C4-2B (cell line): Measurements from ENCODE around the gene SPRR2G.

Experiments used
- ZFX ChIP-seq: fragments of 450-650 bp; IDR thresholded peaks from 2 replicates; pipeline ENCODE4 v1.6.1; 2017
- TF ChIP-seq, protein P1 (sequence below): fragments of 450-650 bp; conservative IDR thresholded peaks from 2 replicates; pipeline ENCODE4 v1.5.1; 2017; ENCODE audit warnings: mild to moderate bottlenecking

DNA sequence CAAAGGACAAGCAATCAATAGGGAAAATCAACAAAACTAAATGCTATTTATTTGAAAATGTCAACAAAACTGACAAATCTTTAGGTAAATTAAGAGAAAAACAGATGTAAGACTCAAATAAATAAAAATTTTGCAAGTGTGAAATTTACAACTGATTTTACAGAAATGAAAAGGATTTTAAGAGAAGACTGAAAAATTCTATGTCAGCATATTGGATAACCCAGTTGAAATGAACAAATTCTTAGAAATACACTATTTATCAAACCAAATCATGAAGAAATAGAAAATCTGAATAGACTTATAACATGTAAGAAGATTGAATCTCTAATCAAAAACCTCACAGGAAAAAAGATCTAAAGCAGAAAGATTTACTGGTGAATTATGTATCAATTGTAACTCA, 29.7 kb downstream of the SPRR2G start:
- TF ChIP-seq, protein P1, sequence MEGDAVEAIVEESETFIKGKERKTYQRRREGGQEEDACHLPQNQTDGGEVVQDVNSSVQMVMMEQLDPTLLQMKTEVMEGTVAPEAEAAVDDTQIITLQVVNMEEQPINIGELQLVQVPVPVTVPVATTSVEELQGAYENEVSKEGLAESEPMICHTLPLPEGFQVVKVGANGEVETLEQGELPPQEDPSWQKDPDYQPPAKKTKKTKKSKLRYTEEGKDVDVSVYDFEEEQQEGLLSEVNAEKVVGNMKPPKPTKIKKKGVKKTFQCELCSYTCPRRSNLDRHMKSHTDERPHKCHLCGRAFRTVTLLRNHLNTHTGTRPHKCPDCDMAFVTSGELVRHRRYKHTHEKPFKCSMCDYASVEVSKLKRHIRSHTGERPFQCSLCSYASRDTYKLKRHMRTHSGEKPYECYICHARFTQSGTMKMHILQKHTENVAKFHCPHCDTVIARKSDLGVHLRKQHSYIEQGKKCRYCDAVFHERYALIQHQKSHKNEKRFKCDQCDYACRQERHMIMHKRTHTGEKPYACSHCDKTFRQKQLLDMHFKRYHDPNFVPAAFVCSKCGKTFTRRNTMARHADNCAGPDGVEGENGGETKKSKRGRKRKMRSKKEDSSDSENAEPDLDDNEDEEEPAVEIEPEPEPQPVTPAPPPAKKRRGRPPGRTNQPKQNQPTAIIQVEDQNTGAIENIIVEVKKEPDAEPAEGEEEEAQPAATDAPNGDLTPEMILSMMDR, result no peak
- no peak for TF ChIP-seq ZFX
